A549 (cell line): ENCODE data around the gene BTBD7. TPM values are rescaled to one million over a fixed set of nuclear protein-coding genes. Genes with fewer than 3 reads are reported as not detected.

Source experiments
- ATAC-seq, 2 experiments: fragments of 200-7000 bp in 1 of 2; fragments of >200 bp in 1 of 2; cut with Nextera tagmentation in 1 of 2; cut with Tn5 transposase in 1 of 2; 3 replicates each; pipeline versions ENCODE4 v1.8.0 to v1.9.1; 2018 to 2020; ENCODE audit warnings: mild to moderate bottlenecking in 1 of 2, moderate library complexity in 1 of 2
- CTCF ChIA-PET: fragments of 300-600 bp; sonication (Branson Sonifier 250); formaldehyde crosslinking; extraction: SDS; loops from one replicate; lab custom pipeline; 2021; ENCODE audit warnings: antibody characterized with exemption, inconsistent platforms; lab: Yijun Ruan, JAX
- POLR2A ChIA-PET: fragments of 350-600 bp; formaldehyde crosslinking; extraction: SDS; loops from one replicate; lab custom pipeline; 2021; ENCODE audit warnings: antibody characterized with exemption, inconsistent platforms; lab: Yijun Ruan, JAX
- DNase-seq, 2 experiments: peaks; one replicate each; pipeline versions ENCODE4 v3.0.0 to v3.0.0-alpha.2; 2011 to 2016; ENCODE audit warnings: low read depth in 1 of 2, low spot score in 1 of 2
- FAIRE-seq: peaks from 2 replicates; lab custom pipeline; 2011; peaks lifted over from hg19 to GRCh38; lab: Jason Lieb, UNC
- H3K27ac ChIP-seq, 2 experiments: fragments of >200 bp; sonication (Bioruptor Twin); formaldehyde crosslinking; 3 replicates each; pipeline ENCODE4 v1.5.1; 2016 to 2017
- H3K4me1 ChIP-seq: fragments of >200 bp; sonication (Bioruptor Twin); formaldehyde crosslinking; 3 replicates; pipeline ENCODE4 v1.6.1; 2016
- H3K4me2 ChIP-seq: fragments of >200 bp; sonication (Bioruptor Twin); formaldehyde crosslinking; 3 replicates; pipeline ENCODE4 v1.6.1; 2016
- H3K4me3 ChIP-seq: fragments of >200 bp; sonication (Bioruptor Twin); formaldehyde crosslinking; 3 replicates; pipeline ENCODE4 v1.5.1; 2016
- H3K9me3 ChIP-seq: fragments of >200 bp; sonication (Bioruptor Twin); formaldehyde crosslinking; 3 replicates; pipeline ENCODE4 v1.6.1; 2016
- ATOH8 ChIP-seq: fragments of 250-450 bp; sonication (Bioruptor Pico); IDR thresholded peaks from 2 replicates; pipeline ENCODE4 v1.5.0; 2020; ENCODE audit warnings: low read depth, mild to moderate bottlenecking, moderate library complexity
- BHLHE40 ChIP-seq: IDR thresholded peaks from 2 replicates; pipeline ENCODE4 v1.6.1; 2012; ENCODE audit warnings: low read depth, low read length, inconsistent platforms
- CBX2 ChIP-seq: fragments of 200-600 bp; sonication (generic); IDR thresholded peaks from 2 replicates; pipeline ENCODE4 v1.6.1; 2016; ENCODE audit warnings: low read depth, mild to moderate bottlenecking, borderline replicate concordance
- CHD2 ChIP-seq: fragments of 150-350 bp; IDR thresholded peaks from 2 replicates; pipeline ENCODE4 v1.6.1; 2014; ENCODE audit warnings: low read length; ENCODE audit not compliant: partially characterized antibody
- E2F6 ChIP-seq: IDR thresholded peaks from 2 replicates; pipeline ENCODE4 v1.6.1; 2012; ENCODE audit warnings: low read depth, borderline replicate concordance
- ELK1 ChIP-seq: fragments of 150-350 bp; IDR thresholded peaks from 2 replicates; pipeline ENCODE4 v1.6.1; 2014; ENCODE audit warnings: low read depth, mild to moderate bottlenecking, low read length
- FOSL2 ChIP-seq, 2 experiments: fragments of 450-650 bp in 1 of 2; fragments of >200 bp in 1 of 2; sonication (Bioruptor Twin) in 1 of 2; formaldehyde crosslinking; IDR thresholded peaks; 2 replicates each; pipeline versions ENCODE4 v1.5.0 to v1.6.1; 2016 to 2020; ENCODE audit warnings: mild to moderate bottlenecking in 1 of 2, moderate library complexity in 1 of 2
- GATA3 ChIP-seq: IDR thresholded peaks from 2 replicates; pipeline ENCODE4 v1.6.1; 2012; ENCODE audit warnings: borderline replicate concordance
- HES2 ChIP-seq: fragments of >200 bp; sonication (Bioruptor Twin); formaldehyde crosslinking; IDR thresholded peaks from 2 replicates; pipeline ENCODE4 v1.6.1; 2016
- HEYL ChIP-seq: fragments of 250-450 bp; sonication (Bioruptor Pico); IDR thresholded peaks from 2 replicates; pipeline ENCODE4 v1.8.0; 2021; ENCODE audit warnings: mild to moderate bottlenecking, moderate library complexity
- HOXB13 ChIP-seq: fragments of 250-450 bp; sonication (Bioruptor Pico); IDR thresholded peaks from 2 replicates; pipeline ENCODE4 v1.5.0; 2020; ENCODE audit warnings: low read depth, mild to moderate bottlenecking, moderate library complexity
- JUN ChIP-seq, 2 experiments: fragments of >200 bp; sonication (Bioruptor Twin); formaldehyde crosslinking; IDR thresholded peaks; 2 replicates in 1 of 2; 3 replicates in 1 of 2; pipeline ENCODE4 v1.6.1; 2016 to 2017
- JUNB ChIP-seq: fragments of >200 bp; sonication (Bioruptor Twin); formaldehyde crosslinking; IDR thresholded peaks from 2 replicates; pipeline ENCODE4 v1.6.1; 2016
- KDM5A ChIP-seq: fragments of 200-600 bp; sonication (generic); IDR thresholded peaks from 2 replicates; pipeline ENCODE4 v1.6.1; 2016; ENCODE audit warnings: antibody characterized with exemption, mild to moderate bottlenecking
- MAZ ChIP-seq: fragments of 150-350 bp; IDR thresholded peaks from 2 replicates; pipeline ENCODE4 v1.6.1; 2014; ENCODE audit warnings: antibody characterized with exemption, low read depth, low read length, borderline replicate concordance
- PBX3 ChIP-seq: IDR thresholded peaks from 2 replicates; pipeline ENCODE4 v1.6.1; 2012
- RAD21 ChIP-seq, 2 experiments: fragments of >200 bp in 1 of 2; sonication (Bioruptor Twin) in 1 of 2; formaldehyde crosslinking in 1 of 2; IDR thresholded peaks in 1 of 2; conservative IDR thresholded peaks in 1 of 2; 2 replicates in 1 of 2; 3 replicates in 1 of 2; pipeline ENCODE4 v1.6.1; 2012 to 2018; ENCODE audit warnings: inconsistent platforms in 1 of 2
- RFX5 ChIP-seq: fragments of 450-650 bp; IDR thresholded peaks from 2 replicates; pipeline ENCODE4 v1.7.1; 2014; ENCODE audit warnings: antibody characterized with exemption, mild to moderate bottlenecking, moderate library complexity
- ZNF302 ChIP-seq: fragments of 250-450 bp; sonication (Bioruptor Pico); IDR thresholded peaks from 2 replicates; pipeline ENCODE4 v1.9.0; 2021; ENCODE audit warnings: inconsistent platforms, mild to moderate bottlenecking, moderate library complexity
- WGBS: methylation state at CpG from one replicate; pipeline ENCODE4 v1.1.6; 2017; ENCODE audit errors: missing lambda C conversion rate; 5-methylcytosine and 5-hydroxymethylcytosine counted together
- polyA plus RNA-seq, 4 experiments: library from polyadenylated mRNA; depleted of rRNA in 3 of 4; stranded (reverse); fragments of >200 nt; fragmentation: RNase III in 1 of 4; extraction: RNeasy Plus Mini Kit Qiagen cat#74134 plus additional on column Dnase treatment in 1 of 4; gene quantifications; 2 replicates in 3 of 4; 3 replicates in 1 of 4; pipeline ENCODE4 v1.2.3, GENCODE V29; 2011 to 2017

Gene BTBD7
- polyA plus RNA-seq, 2 of the 4 experiments (the other 2 are of a cell fraction), result 11.1 to 17.4 TPM

- WGBS, result 78% methylated on average over 1 of the region's 1 CpG
- no peak for DNase-seq
- no peak for TF ChIP-seq CHD2
- no peak for TF ChIP-seq RAD21 (conservative IDR thresholded peaks at IDR 0.05 in 1 of 2, IDR thresholded peaks at IDR 0.05 in 1 of 2)
- no peak for TF ChIP-seq ELK1
- Histone ChIP-seq H3K4me3 (no peak overlapping the region), H3K27ac (peak overlapping the region in 1 of 2 experiments; percentile 18; a peak in 2 of 6 replicates), H3K4me1 (peaks cover 56% of the 10 kb centered on the region), H3K9me3 (no peaks in the 10 kb centered on the region), H3K4me2 (no peak overlapping the region; the same call in 2 of the 3 replicates)
- ChIA-PET CTCF (interaction anchor here (0.7 kb wide), 1 partner anchor 33 kb away, joined by 3 read pairs; no protein-coding TSS in a partner anchor), POLR2A (no interaction called here)
- no peak for ATAC-seq
- no peak for FAIRE-seq
Measured at GRCh38 chr14:93319958-93320357, 12.9 kb downstream of the BTBD7 start.

GRCh38 chr14:93319494-93319893 lies 13.3 kb downstream of the BTBD7 start:
- ChIA-PET CTCF (no interaction called here), POLR2A (no interaction called here)
- peaks cover 56% of the 10 kb centered on the region for H3K4me1 ChIP-seq
- no peaks in the 10 kb centered on the region for H3K9me3 ChIP-seq
- H3K27ac ChIP-seq, result no peak overlapping the region; a peak in 1 of 6 replicates
- no peak overlapping the region for H3K4me3 ChIP-seq
- H3K4me2 ChIP-seq, result no peak overlapping the region; the same call in 2 of the 3 replicates
- ATAC-seq (no peak), FAIRE-seq (no peak), DNase-seq (no peak)
- 85% methylated on average over 2 of the region's 2 CpGs for WGBS
- TF ChIP-seq KDM5A (no peak), E2F6 (no peak), ELK1 (no peak), CBX2 (no peak), HOXB13 (CRISPR knock-in tag) (no peak), GATA3 (no peak), PBX3 (no peak), HEYL (no peak), ZNF302 (CRISPR knock-in tag) (no peak), JUN (IDR thresholded peaks at IDR 0.05) (no peak), ATOH8 (CRISPR knock-in tag) (no peak), JUNB (no peak), HES2 (no peak), FOSL2 (IDR thresholded peaks at IDR 0.05) (no peak), FOSL2 (CRISPR knock-in tag; IDR thresholded peaks at IDR 0.05) (no peak), RFX5 (no peak), BHLHE40 (no peak), MAZ (no peak)
